ENCODE measurements around the gene LMBR1L.
A peak's percentile ranks its signal among the peaks of the same experiment; 100 is the strongest.

LMBR1L gene

GRCh38 chr12:49092816-49093406 lies 17.7 kb downstream of the LMBR1L start:
- Histone ChIP-seq H3K9me3 (ENCODE audit: control insufficient read depth, insufficient read depth, low read depth, low read length) (no peaks in the 10 kb centered on the region), H3K4me1 (ENCODE audit: control insufficient read depth, insufficient read depth, low read length) (no peaks in the 10 kb centered on the region), H3K27ac (ENCODE audit: extremely low read depth, low read depth, low read length) (no peak overlapping the region), H3K4me3 (ENCODE audit: low read depth, low read length) (no peak overlapping the region), H3K36me3 (ENCODE audit: control insufficient read depth in 2 of 2, insufficient read depth in 1 of 2, low read length in 2 of 2) (peaks cover 3 to 26% of the 10 kb centered on the region in 2 experiments; a peak in 1 of 3 replicates)
- TF ChIP-seq ZNF341 (tag by site-specific recombination; IDR thresholded peaks at IDR 0.05; ENCODE audit: low read depth): peak; percentile 73
- TF ChIP-seq MZF1 (tag by site-specific recombination; IDR thresholded peaks at IDR 0.05; ENCODE audit: borderline replicate concordance): no peak
- POLR2A ChIA-PET: interaction anchor here (0.5 to 4.8 kb wide), 7 partner anchors 15 to 421 kb away, joined by 3 to 28 read pairs (median 4); partner anchors contain the start of genes LMBR1L, RHEBL1 and TUBA1B
- CTCF ChIA-PET: interaction anchor here (0.6 to 5.0 kb wide), 23 partner anchors 8 to 597 kb away, joined by 3 to 74 read pairs (median 4); partner anchors contain the start of genes LMBR1L and RHEBL1

- H3K36me3 ChIP-seq (ENCODE audit: control insufficient read depth in 2 of 2, insufficient read depth in 1 of 2, low read length in 2 of 2): peaks cover 3 to 19% of the 10 kb centered on the region in 2 experiments; a peak in 1 of 3 replicates
- ChIA-PET CTCF (interaction anchor here (0.6 to 5.0 kb wide), 27 partner anchors 9 to 597 kb away, joined by 3 to 74 read pairs (median 4); partner anchors contain the start of genes LMBR1L and RHEBL1), POLR2A (interaction anchor here (0.7 to 4.8 kb wide), 8 partner anchors 15 to 39 kb away, joined by 3 to 28 read pairs (median 4); partner anchors contain the start of genes LMBR1L, RHEBL1 and TUBA1B)
- peak overlapping the region; percentile 26 for H3K4me3 ChIP-seq (ENCODE audit: low read depth, low read length)
- H3K27ac ChIP-seq (ENCODE audit: extremely low read depth, low read depth, low read length): no peak overlapping the region
- no peaks in the 10 kb centered on the region for H3K9me3 ChIP-seq (ENCODE audit: control insufficient read depth, insufficient read depth, low read depth, low read length)
- H3K4me1 ChIP-seq (ENCODE audit: control insufficient read depth, insufficient read depth, low read length): no peaks in the 10 kb centered on the region
- no peak for TF ChIP-seq PRDM4 (tag by site-specific recombination; IDR thresholded peaks at IDR 0.05)
- no peak for TF ChIP-seq ZNF2 (tag by site-specific recombination; IDR thresholded peaks at IDR 0.05)
- TF ChIP-seq ZIC2 (tag by site-specific recombination; IDR thresholded peaks at IDR 0.05): peak; percentile 69
- no peak for TF ChIP-seq ZBTB20 (tag by site-specific recombination; IDR thresholded peaks at IDR 0.05)
- no peak for TF ChIP-seq FEZF1 (tag by site-specific recombination; IDR thresholded peaks at IDR 0.05)
- no peak for TF ChIP-seq ZNF23 (tag by site-specific recombination; IDR thresholded peaks at IDR 0.05; ENCODE audit: borderline replicate concordance)
- TF ChIP-seq ZNF76 (tag by site-specific recombination; IDR thresholded peaks at IDR 0.05; ENCODE audit: borderline replicate concordance, low read depth): no peak
- peak; percentile 47 for TF ChIP-seq ZNF654 (tag by site-specific recombination; IDR thresholded peaks at IDR 0.05; ENCODE audit: low read depth)
- TF ChIP-seq ZFHX2 (tag by site-specific recombination; conservative IDR thresholded peaks at IDR 0.05): peak; percentile 63
- TF ChIP-seq ZNF174 (tag by site-specific recombination; IDR thresholded peaks at IDR 0.05): no peak
- no peak for TF ChIP-seq MYNN (tag by site-specific recombination; IDR thresholded peaks at IDR 0.05; ENCODE audit: borderline replicate concordance)
- TF ChIP-seq TRIM28 (IDR thresholded peaks at IDR 0.05; ENCODE audit: borderline replicate concordance, low read length): no peak
- TF ChIP-seq ZNF830 (tag by site-specific recombination; IDR thresholded peaks at IDR 0.05; ENCODE audit: low read depth): no peak
- no peak for TF ChIP-seq SCRT1 (tag by site-specific recombination; IDR thresholded peaks at IDR 0.05; ENCODE audit: borderline replicate concordance)
- peak; percentile 61 for TF ChIP-seq ZNF398 (tag by site-specific recombination; IDR thresholded peaks at IDR 0.05)
- no peak for TF ChIP-seq ZBTB21 (tag by site-specific recombination; IDR thresholded peaks at IDR 0.05)
- TF ChIP-seq ZNF133 (tag by site-specific recombination; IDR thresholded peaks at IDR 0.05): no peak
- TF ChIP-seq OSR2 (tag by site-specific recombination; IDR thresholded peaks at IDR 0.05): 0 out of 2 replicates have a peak, but pooled peaks have one; percentile 29
- TF ChIP-seq ZNF704 (tag by site-specific recombination; IDR thresholded peaks at IDR 0.05): no peak
- TF ChIP-seq ZBTB8A (tag by site-specific recombination; IDR thresholded peaks at IDR 0.05): peak; percentile 61
- TF ChIP-seq ZSCAN23 (tag by site-specific recombination; IDR thresholded peaks at IDR 0.05): no peak
- no peak for TF ChIP-seq ZBTB11 (tag by site-specific recombination; conservative IDR thresholded peaks at IDR 0.05; ENCODE audit: low read depth)
These were observed 18.4 kb downstream of the LMBR1L start for GRCh38 chr12:49092086-49092815.
